Naive thymus-derived CD4-positive, alpha-beta T cell (primary cell): ENCODE results near the gene CAMK1D. TPM values are rescaled to one million over a fixed set of nuclear protein-coding genes. Genes with fewer than 3 reads are reported as not detected.
A peak's percentile ranks its signal among the peaks of the same experiment; 100 is the strongest.

Experiments
- ATAC-seq: fragments of 150-1000 bp; cut with Tn5 transposase; 2 replicates; pipeline ENCODE4 v1.10.0; 2021; ENCODE audit warnings: mild to moderate bottlenecking, moderate library complexity
- CTCF ChIA-PET: fragments of 350-600 bp; sonication (Branson Sonifier 250); formaldehyde crosslinking; loops from one replicate; lab custom pipeline; 2021; ENCODE audit warnings: antibody characterized with exemption; lab: Charles Lee
- POLR2A ChIA-PET: fragments of 350-600 bp; sonication (Branson Sonifier 250); formaldehyde crosslinking; loops from one replicate; lab custom pipeline; 2021; ENCODE audit warnings: antibody characterized with exemption, inconsistent platforms; lab: Charles Lee
- DNase-seq, 9 donors: peaks; one replicate each; pipeline versions ENCODE4 v3.0.0 to v3.0.0-alpha.2; 2020 to 2022; ENCODE audit warnings: mixed read lengths in 1 of 9
- H3K27ac ChIP-seq: one replicate; pipeline ENCODE4 v1.7.0; 2013; ENCODE audit warnings: mild to moderate bottlenecking, low read depth, low read length, moderate library complexity
- H3K27me3 ChIP-seq, 2 donors: one replicate each; pipeline ENCODE4 v1.7.0; 2013; ENCODE audit warnings: low read length in 2 of 2, mild to moderate bottlenecking in 2 of 2, moderate library complexity in 2 of 2; ENCODE audit not compliant: control insufficient read depth in 2 of 2, insufficient read depth in 2 of 2
- H3K36me3 ChIP-seq, 3 experiments: 1 replicate in 2 of 3; 2 replicates in 1 of 3; pipeline ENCODE4 v1.7.0; 2013; ENCODE audit warnings: low read length in 3 of 3, mild to moderate bottlenecking in 3 of 3, moderate library complexity in 1 of 3; ENCODE audit not compliant: insufficient read depth in 3 of 3, control insufficient read depth in 2 of 3
- H3K4me1 ChIP-seq, 2 donors: one replicate each; pipeline ENCODE4 v1.7.0; 2013; ENCODE audit warnings: low read length in 2 of 2, mild to moderate bottlenecking in 2 of 2, moderate library complexity in 1 of 2; ENCODE audit not compliant: control insufficient read depth in 2 of 2, insufficient read depth in 2 of 2
- H3K4me3 ChIP-seq: 2 replicates; pipeline ENCODE4 v1.7.0; 2013; ENCODE audit warnings: mild to moderate bottlenecking, low read length
- H3K9me3 ChIP-seq, 3 experiments: 1 replicate in 2 of 3; 2 replicates in 1 of 3; pipeline ENCODE4 v1.7.0; 2013; ENCODE audit warnings: low read length in 3 of 3; ENCODE audit not compliant: control insufficient read depth in 2 of 3
- H3K27ac Mint-ChIP-seq, 9 donors: one replicate each; pipeline ENCODE4 v1.8.0; 2020 to 2022; ENCODE audit warnings: mixed read lengths in 9 of 9, mild to moderate bottlenecking in 8 of 9, moderate library complexity in 5 of 9, inconsistent platforms in 2 of 9
- H3K27me3 Mint-ChIP-seq, 5 donors: one replicate each; pipeline ENCODE4 v1.8.0; 2021 to 2022; ENCODE audit warnings: mixed read lengths in 5 of 5, mild to moderate bottlenecking in 1 of 5
- H3K36me3 Mint-ChIP-seq, 5 donors: one replicate each; pipeline ENCODE4 v1.8.0; 2020 to 2022; ENCODE audit warnings: mixed read lengths in 5 of 5, mild to moderate bottlenecking in 3 of 5, inconsistent platforms in 1 of 5
- H3K4me1 Mint-ChIP-seq, 7 donors: one replicate each; pipeline ENCODE4 v1.8.0; 2020 to 2022; ENCODE audit warnings: mixed read lengths in 7 of 7, mild to moderate bottlenecking in 3 of 7, inconsistent platforms in 1 of 7
- H3K4me3 Mint-ChIP-seq, 10 donors: one replicate each; pipeline ENCODE4 v1.8.0; 2020 to 2022; ENCODE audit warnings: mild to moderate bottlenecking in 10 of 10, mixed read lengths in 10 of 10, moderate library complexity in 6 of 10, inconsistent platforms in 2 of 10
- H3K9me3 Mint-ChIP-seq, 11 donors: one replicate each; pipeline ENCODE4 v1.8.0; 2020 to 2022; ENCODE audit warnings: mixed read lengths in 11 of 11, mild to moderate bottlenecking in 4 of 11, inconsistent platforms in 1 of 11, moderate library complexity in 1 of 11
- intact Hi-C, 2 donors: fragments of 100-400 bp; cut with micrococcal nuclease; formaldehyde crosslinking; loops; one replicate each; pipeline ENCODE4 v1.15.1; 2023
- polyA plus RNA-seq, 2 donors: library from polyadenylated mRNA; unstranded; fragments of 300-500 nt; fragmentation: Illumina TruSeq; gene quantifications; one replicate each; pipeline ENCODE4 v1.2.3, GENCODE V29; 2021
- total RNA-seq, 6 experiments: library from RNA in 5 of 6; stranded (reverse) in 5 of 6; gene quantifications; 1 replicate in 5 of 6; 2 replicates in 1 of 6; pipeline ENCODE4 v1.2.3 and lab custom pipeline; 2021 to 2026

CAMK1D gene
- total and polyA plus RNA-seq, 7 experiments from 2014 or later: 12.5 to 43.2 (median 18.6) TPM

DNA sequence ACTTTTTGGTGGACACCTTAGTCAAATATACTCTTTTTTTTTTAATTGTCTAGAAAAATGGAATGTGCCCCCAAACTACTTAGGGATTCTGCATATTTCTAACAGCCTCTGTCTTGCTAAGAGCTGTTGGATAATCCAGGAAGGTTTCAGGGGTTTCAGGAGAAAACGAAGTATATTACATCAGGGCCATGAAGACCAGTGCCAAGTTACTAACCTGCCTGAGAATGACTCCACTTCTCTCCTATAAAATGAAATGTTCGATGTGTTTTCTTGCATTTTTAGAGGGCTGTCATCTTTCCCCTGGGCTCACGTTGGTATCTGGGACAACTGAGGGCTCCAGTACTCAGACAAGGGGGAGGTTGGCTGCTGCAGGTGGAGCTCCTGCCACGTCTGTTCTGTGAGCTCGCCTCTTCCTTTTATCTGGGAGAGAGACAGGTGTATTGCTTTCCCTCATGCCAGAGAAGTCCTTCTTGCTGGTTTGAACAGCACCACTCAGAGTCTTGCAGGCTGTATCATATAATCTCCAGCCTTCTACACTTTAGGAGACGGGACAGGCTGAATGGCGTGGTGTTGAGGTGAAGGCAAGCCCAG, 71.3 kb downstream of the CAMK1D start:
- H3K4me3 Mint-ChIP-seq: no peak overlapping the region
- ChIA-PET CTCF (no interaction called here), POLR2A (no interaction called here)
- H3K9me3 Mint-ChIP-seq: no peaks in the 10 kb centered on the region
- ATAC-seq (no peak), DNase-seq (no peak)
- peak overlapping the region in 3 of 9 donors; percentile 41 to 52 (median 46) for H3K27ac Mint-ChIP-seq
- H3K36me3 ChIP-seq: no peaks in the 10 kb centered on the region
- no peaks in the 10 kb centered on the region for H3K27me3 ChIP-seq
- H3K36me3 Mint-ChIP-seq: peaks cover 2 to 17% (median 5%) of the 10 kb centered on the region in 5 donors
- no peak overlapping the region for H3K27ac ChIP-seq
- H3K4me1 Mint-ChIP-seq: peaks cover 13 to 66% (median 50%) of the 10 kb centered on the region in 7 donors
- H3K9me3 ChIP-seq: no peaks in the 10 kb centered on the region
- intact Hi-C loops: no loop called here
- H3K27me3 Mint-ChIP-seq: no peaks in the 10 kb centered on the region
- H3K4me3 ChIP-seq: no peak overlapping the region
- H3K4me1 ChIP-seq: peaks cover 3 to 4% of the 10 kb centered on the region in 2 donors

DNA sequence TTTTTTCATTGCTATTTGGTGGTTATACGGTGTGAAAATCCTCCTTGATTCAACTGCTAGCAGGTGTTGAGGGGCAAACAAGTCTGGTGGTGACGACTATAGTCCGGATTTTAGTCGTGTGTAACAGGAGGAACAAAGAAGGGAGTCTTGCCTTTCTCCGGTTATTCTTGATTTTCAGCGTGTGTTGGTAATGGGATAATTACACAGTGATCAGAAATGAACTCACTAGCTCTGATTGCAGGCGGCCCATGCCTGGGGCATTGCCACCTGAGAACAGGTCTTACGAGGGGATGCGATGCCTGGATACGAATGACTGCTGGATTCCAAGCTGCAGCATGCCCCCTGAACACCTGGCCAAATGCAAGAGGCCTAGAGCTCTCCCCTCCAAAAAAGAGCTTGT, 72.8 kb downstream of the CAMK1D start:
- Histone ChIP-seq H3K27me3 (no peaks in the 10 kb centered on the region), H3K27ac (no peak overlapping the region), H3K4me1 (peaks cover 3 to 4% of the 10 kb centered on the region in 2 donors), H3K36me3 (no peaks in the 10 kb centered on the region), H3K9me3 (no peaks in the 10 kb centered on the region), H3K4me3 (no peak overlapping the region)
- Mint-ChIP-seq H3K27ac (no peak overlapping the region), H3K9me3 (no peaks in the 10 kb centered on the region), H3K4me3 (no peak overlapping the region), H3K27me3 (no peaks in the 10 kb centered on the region), H3K4me1 (peaks cover 13 to 56% (median 39%) of the 10 kb centered on the region in 7 donors), H3K36me3 (peaks cover under 1 to 14% (median 5%) of the 10 kb centered on the region in 5 donors)
- intact Hi-C loops: no loop called here
- ATAC-seq (no peak), DNase-seq (no peak)
- CTCF ChIA-PET: no interaction called here
- POLR2A ChIA-PET: no interaction called here

DNA sequence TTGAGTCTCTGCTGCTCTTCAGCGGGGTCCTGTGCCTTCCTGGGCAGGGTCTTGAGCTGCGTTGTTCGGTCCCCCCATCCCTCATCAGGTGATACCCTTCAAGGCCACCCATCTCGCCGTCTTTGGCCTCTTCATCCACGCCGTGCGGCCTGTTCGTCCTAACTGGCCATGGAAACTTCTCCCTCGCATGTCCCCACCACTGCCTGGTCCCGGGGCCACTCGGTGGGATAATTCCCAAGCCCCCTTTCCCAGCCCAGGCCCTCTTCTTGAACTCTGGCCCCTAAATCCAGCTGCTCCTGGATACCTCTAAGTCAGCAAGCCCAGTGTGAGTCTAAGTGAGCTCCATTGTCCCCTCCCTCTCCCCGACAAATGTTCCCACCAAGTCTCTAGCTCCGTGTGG, 74.5 kb downstream of the CAMK1D start:
- ATAC-seq (no peak), DNase-seq (no peak)
- ChIA-PET POLR2A (interaction anchor here (1.4 kb wide), 1 partner anchor 10 kb away, joined by 3 read pairs; no protein-coding TSS in a partner anchor), CTCF (no interaction called here)
- no peaks in the 10 kb centered on the region for H3K36me3 ChIP-seq
- Mint-ChIP-seq H3K27ac (peak overlapping the region in 4 of 9 donors; percentile 7 to 28 (median 22)), H3K27me3 (no peaks in the 10 kb centered on the region), H3K9me3 (no peaks in the 10 kb centered on the region), H3K4me3 (peak overlapping the region in 1 of 10 donors; percentile 59), H3K4me1 (peaks cover 10 to 49% (median 38%) of the 10 kb centered on the region in 7 donors), H3K36me3 (peaks cover 0 to 11% (median 5%) of the 10 kb centered on the region in 5 donors)
- no peak overlapping the region for H3K27ac ChIP-seq
- no peaks in the 10 kb centered on the region for H3K27me3 ChIP-seq
- no peak overlapping the region for H3K4me3 ChIP-seq
- no peaks in the 10 kb centered on the region for H3K9me3 ChIP-seq
- intact Hi-C loops: no loop called here
- H3K4me1 ChIP-seq: peaks cover 3 to 4% of the 10 kb centered on the region in 2 donors

DNA sequence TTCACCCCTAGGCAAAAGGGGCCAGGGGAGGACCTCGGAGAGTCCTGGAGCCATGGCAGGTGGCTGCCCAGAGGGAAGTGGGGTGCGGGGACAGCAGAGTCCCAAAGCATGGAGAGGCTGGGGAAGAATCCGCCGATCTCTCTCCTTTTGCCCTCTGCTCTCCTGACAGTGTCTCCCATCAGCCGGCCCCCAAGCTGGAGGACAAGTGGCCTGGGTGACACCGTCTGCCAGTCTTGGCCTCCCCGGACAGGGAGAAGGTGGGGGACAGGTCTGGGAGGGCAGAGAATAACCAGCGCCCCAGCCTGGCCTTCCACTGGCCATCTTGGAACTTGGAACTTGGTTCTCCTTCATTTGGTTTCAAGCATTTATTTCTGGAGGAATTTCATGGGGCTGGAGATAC, 77.9 kb downstream of the CAMK1D start:
- peaks cover 0 to 46% (median 31%) of the 10 kb centered on the region in 7 donors for H3K4me1 Mint-ChIP-seq
- ChIA-PET CTCF (no interaction called here), POLR2A (no interaction called here)
- DNase-seq: no peak
- H3K36me3 Mint-ChIP-seq: peaks cover 0 to 29% (median 7%) of the 10 kb centered on the region in 5 donors
- H3K4me3 Mint-ChIP-seq: no peak overlapping the region
- Histone ChIP-seq H3K9me3 (no peaks in the 10 kb centered on the region), H3K4me3 (no peak overlapping the region), H3K27me3 (no peaks in the 10 kb centered on the region), H3K36me3 (no peaks in the 10 kb centered on the region), H3K27ac (no peak overlapping the region), H3K4me1 (no peaks in the 10 kb centered on the region)
- no peak for ATAC-seq
- H3K9me3 Mint-ChIP-seq: no peaks in the 10 kb centered on the region
- H3K27me3 Mint-ChIP-seq: peaks cover 0 to 2% (median 0%) of the 10 kb centered on the region in 5 donors
- intact Hi-C loops: no loop called here
- no peak overlapping the region for H3K27ac Mint-ChIP-seq

DNA sequence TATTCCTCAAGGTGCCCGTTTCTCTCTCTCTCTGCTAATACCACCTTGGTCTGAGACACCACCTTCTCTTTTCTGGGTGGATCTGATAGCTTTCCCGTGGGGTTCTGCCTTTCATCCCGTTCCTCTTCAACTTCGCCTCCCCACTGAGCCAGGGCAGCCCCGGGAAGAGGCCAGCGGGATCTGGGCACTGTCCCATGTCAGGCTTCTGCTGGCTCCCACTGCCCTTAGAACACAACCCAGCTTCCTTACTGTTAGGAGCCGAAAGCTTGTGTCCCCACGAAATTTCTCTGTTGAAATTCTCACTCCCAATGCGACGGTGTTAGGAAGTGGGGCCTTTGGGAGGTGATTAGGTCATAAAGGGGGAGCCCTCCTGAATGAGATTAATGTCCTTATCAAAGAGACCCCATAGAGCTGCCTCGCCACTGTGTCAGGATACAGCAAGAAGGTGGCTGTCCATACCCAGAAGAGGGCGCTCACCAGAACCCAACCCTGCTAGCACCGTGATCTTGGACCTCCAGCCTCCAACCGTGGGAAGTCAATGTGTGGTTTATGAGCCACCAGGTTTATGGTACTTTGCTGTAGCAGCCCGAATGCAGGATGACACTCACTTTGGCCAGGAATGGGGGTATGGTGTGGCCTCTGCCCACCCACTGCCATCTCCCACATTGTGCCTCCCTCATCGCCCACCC, 79.2 kb downstream of the CAMK1D start:
- intact Hi-C loops: no loop called here
- H3K27me3 ChIP-seq: no peaks in the 10 kb centered on the region
- H3K27ac ChIP-seq: no peak overlapping the region
- ChIA-PET POLR2A (no interaction called here), CTCF (no interaction called here)
- H3K9me3 ChIP-seq: no peaks in the 10 kb centered on the region
- Mint-ChIP-seq H3K9me3 (no peaks in the 10 kb centered on the region), H3K4me3 (no peak overlapping the region), H3K4me1 (peaks cover 0 to 50% (median 41%) of the 10 kb centered on the region in 7 donors), H3K27me3 (peaks cover 0 to 3% (median 0%) of the 10 kb centered on the region in 5 donors), H3K36me3 (peaks cover 0 to 36% (median 10%) of the 10 kb centered on the region in 5 donors), H3K27ac (no peak overlapping the region)
- DNase-seq (no peak), ATAC-seq (no peak)
- H3K4me3 ChIP-seq: no peak overlapping the region
- H3K36me3 ChIP-seq: no peaks in the 10 kb centered on the region
- H3K4me1 ChIP-seq: no peaks in the 10 kb centered on the region

DNA sequence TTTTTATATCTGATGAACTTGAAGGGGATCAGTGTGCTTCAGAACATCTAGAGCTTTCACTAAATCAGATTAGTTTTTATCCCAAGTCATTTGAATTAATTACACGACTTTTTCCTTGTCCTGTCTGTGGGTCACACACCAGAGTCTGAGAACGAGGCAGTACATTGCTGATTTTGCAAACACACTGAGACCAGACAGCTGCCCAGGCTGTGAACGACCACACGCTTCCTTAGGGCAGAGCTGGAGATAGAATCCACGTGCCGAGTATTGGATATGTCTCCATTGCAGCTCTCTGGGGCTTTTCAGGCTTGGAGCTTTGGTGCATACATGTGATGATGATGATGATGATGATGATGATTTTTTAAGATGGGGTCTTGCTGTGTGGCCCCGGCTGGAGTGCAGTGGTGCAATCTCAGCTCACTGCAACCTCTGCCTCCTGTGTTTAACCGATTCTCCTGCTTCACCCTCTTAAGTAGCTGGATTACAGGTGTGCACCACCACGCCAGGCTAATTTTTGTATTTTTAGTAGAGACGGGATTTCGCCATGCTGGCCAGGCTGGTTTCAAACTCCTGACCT, 81.1 kb downstream of the CAMK1D start:
- intact Hi-C loops: no loop called here
- DNase-seq (no peak), ATAC-seq (no peak)
- ChIA-PET CTCF (interaction anchor here (1.4 kb wide), 1 partner anchor 226 kb away, joined by 3 read pairs; no protein-coding TSS in a partner anchor), POLR2A (interaction anchor here (0.6 kb wide), 1 partner anchor 1291 kb away, joined by 4 read pairs; no protein-coding TSS in a partner anchor)
- no peaks in the 10 kb centered on the region for H3K27me3 ChIP-seq
- H3K4me1 ChIP-seq: no peaks in the 10 kb centered on the region
- no peak overlapping the region for H3K4me3 Mint-ChIP-seq
- H3K36me3 Mint-ChIP-seq: peaks cover 0 to 27% (median 5%) of the 10 kb centered on the region in 5 donors
- H3K27ac Mint-ChIP-seq: peak overlapping the region in 1 of 9 donors; percentile 22
- H3K4me3 ChIP-seq: no peak overlapping the region
- H3K9me3 Mint-ChIP-seq: no peaks in the 10 kb centered on the region
- H3K27me3 Mint-ChIP-seq: peaks cover 0 to 3% (median 0%) of the 10 kb centered on the region in 5 donors
- H3K36me3 ChIP-seq: no peaks in the 10 kb centered on the region
- no peaks in the 10 kb centered on the region for H3K9me3 ChIP-seq
- H3K27ac ChIP-seq: no peak overlapping the region
- peaks cover 0 to 46% (median 30%) of the 10 kb centered on the region in 7 donors for H3K4me1 Mint-ChIP-seq
